H1 (cell line): Measurements from ENCODE around the gene ADGRB3. TPM values are rescaled to one million over a fixed set of nuclear protein-coding genes. Genes with fewer than 3 reads are reported as not detected.

Experiments
- CTCF ChIA-PET: fragments of 300-600 bp; sonication (Branson Sonifier 250); formaldehyde crosslinking; loops from one replicate; lab custom pipeline; 2021; ENCODE audit not compliant: partially characterized antibody; lab: Charles Lee
- POLR2A ChIA-PET: fragments of 300-600 bp; sonication (Branson Sonifier 250); formaldehyde crosslinking; loops from one replicate; lab custom pipeline; 2021; ENCODE audit warnings: inconsistent platforms; ENCODE audit not compliant: partially characterized antibody; lab: Charles Lee
- DNase-seq, 2 experiments: peaks; one replicate each; pipeline versions ENCODE4 v3.0.0 to v3.0.0-alpha.2; 2010 to 2022; ENCODE audit warnings: low spot score in 2 of 2, low read depth in 1 of 2, mixed read lengths in 1 of 2
- FAIRE-seq: peaks from 2 replicates; lab custom pipeline; 2011; peaks lifted over from hg19 to GRCh38; lab: Jason Lieb, UNC
- H2AFZ ChIP-seq: 2 replicates; pipeline ENCODE4 v1.8.1; 2012; ENCODE audit warnings: low read length, inconsistent platforms
- H2AK5ac ChIP-seq: 2 replicates; pipeline ENCODE4 v1.6.1; 2013; ENCODE audit warnings: low read depth, low read length
- H2BK120ac ChIP-seq: replicated peaks from 2 replicates; pipeline ENCODE3; 2013; ENCODE audit warnings: low read depth, low read length, inconsistent platforms
- H2BK12ac ChIP-seq: 2 replicates; pipeline ENCODE4 v1.6.1; 2013; ENCODE audit warnings: low read depth, low read length
- H2BK15ac ChIP-seq: 2 replicates; pipeline ENCODE4 v1.6.1; 2013; ENCODE audit warnings: low read length
- H2BK20ac ChIP-seq: 2 replicates; pipeline ENCODE4 v1.6.1; 2013; ENCODE audit warnings: low read length
- H2BK5ac ChIP-seq: 2 replicates; pipeline ENCODE4 v1.6.1; 2013; ENCODE audit warnings: low read depth, low read length
- H3K14ac ChIP-seq: 2 replicates; pipeline ENCODE4 v1.6.1; 2013; ENCODE audit warnings: inconsistent platforms; ENCODE audit not compliant: insufficient read length
- H3K18ac ChIP-seq: 2 replicates; pipeline ENCODE4 v1.6.1; 2013; ENCODE audit warnings: low read length; ENCODE audit errors: extremely low read depth
- H3K23ac ChIP-seq: 2 replicates; pipeline ENCODE4 v1.6.1; 2013; ENCODE audit warnings: inconsistent platforms; ENCODE audit not compliant: insufficient read length
- H3K23me2 ChIP-seq: 2 replicates; pipeline ENCODE4 v1.6.1; 2013; ENCODE audit warnings: low read depth, low read length
- H3K27ac ChIP-seq: 2 replicates; pipeline ENCODE4 v1.6.1; 2011; ENCODE audit warnings: low read depth, low read length, inconsistent platforms
- H3K27me3 ChIP-seq, 4 experiments: replicated peaks in 1 of 4; 1 replicate in 1 of 4; 2 replicates in 3 of 4; pipeline versions ENCODE4 v1.6.1 to v1.8.1; 2011 to 2013; ENCODE audit warnings: low read length in 3 of 4, mild to moderate bottlenecking in 3 of 4, inconsistent platforms in 2 of 4, mixed read lengths in 2 of 4, moderate library complexity in 1 of 4; ENCODE audit not compliant: control insufficient read depth in 3 of 4, insufficient read depth in 3 of 4; ENCODE audit errors: extremely low read depth in 1 of 4
- H3K36me3 ChIP-seq, 4 experiments: 2 replicates each; pipeline versions ENCODE4 v1.6.1 to v1.8.1; 2011 to 2013; ENCODE audit warnings: mild to moderate bottlenecking in 4 of 4, low read length in 3 of 4, moderate library complexity in 2 of 4, control low read depth in 1 of 4, inconsistent platforms in 1 of 4; ENCODE audit not compliant: insufficient read depth in 4 of 4, control insufficient read depth in 2 of 4
- H3K4ac ChIP-seq: replicated peaks from 2 replicates; pipeline ENCODE3; 2013; ENCODE audit warnings: low read length, low read depth, mixed read lengths, inconsistent platforms; ENCODE audit not compliant: insufficient read length
- H3K4me1 ChIP-seq, 4 experiments: replicated peaks in 1 of 4; 1 replicate in 1 of 4; 2 replicates in 3 of 4; pipeline versions ENCODE4 v1.6.1 to v1.8.1; 2011 to 2013; ENCODE audit warnings: low read length in 3 of 4, inconsistent platforms in 2 of 4, mixed read lengths in 1 of 4; ENCODE audit not compliant: insufficient read depth in 4 of 4, control insufficient read depth in 3 of 4
- H3K4me2 ChIP-seq, 2 experiments: 2 replicates each; pipeline versions ENCODE4 v1.6.1 to v1.8.1; 2011 to 2013; ENCODE audit warnings: low read depth in 2 of 2, low read length in 2 of 2, control low read depth in 1 of 2, inconsistent platforms in 1 of 2, mild to moderate bottlenecking in 1 of 2; ENCODE audit not compliant: insufficient read depth in 1 of 2
- H3K4me3 ChIP-seq, 4 experiments: fragments of 200-600, 300-600 bp in 1 of 4; sonication (generic), shearing (Covaris generic), sonication (Bioruptor Twin) in 1 of 4; 2 replicates each; pipeline versions ENCODE4 v1.5.1 to v1.8.1; 2011 to 2016; ENCODE audit warnings: low read length in 4 of 4, low read depth in 3 of 4, control low read depth in 2 of 4, inconsistent platforms in 2 of 4, mild to moderate bottlenecking in 2 of 4, mixed read lengths in 1 of 4, moderate library complexity in 1 of 4; ENCODE audit not compliant: insufficient read depth in 2 of 4; ENCODE audit errors: extremely low read depth in 1 of 4
- H3K56ac ChIP-seq: replicated peaks from 2 replicates; pipeline ENCODE3; 2013; ENCODE audit warnings: low read depth, mild to moderate bottlenecking, mixed read lengths, low read length, inconsistent platforms; ENCODE audit not compliant: insufficient read length
- H3K79me1 ChIP-seq: 2 replicates; pipeline ENCODE4 v1.6.1; 2013; ENCODE audit warnings: low read depth, low read length, control low read depth
- H3K79me2 ChIP-seq, 2 experiments: 2 replicates each; pipeline versions ENCODE4 v1.6.1 to v1.8.1; 2012 to 2013; ENCODE audit warnings: low read length in 2 of 2, mild to moderate bottlenecking in 2 of 2, inconsistent platforms in 1 of 2; ENCODE audit not compliant: insufficient read depth in 2 of 2, control insufficient read depth in 1 of 2
- H3K9ac ChIP-seq, 4 experiments: replicated peaks in 1 of 4; 1 replicate in 1 of 4; 2 replicates in 3 of 4; pipeline versions ENCODE4 v1.6.1 to v1.8.1; 2011 to 2013; ENCODE audit warnings: low read depth in 3 of 4, low read length in 3 of 4, control low read depth in 2 of 4, mild to moderate bottlenecking in 2 of 4, moderate library complexity in 2 of 4, inconsistent platforms in 1 of 4; ENCODE audit errors: extremely low read depth in 1 of 4
- H3K9me3 ChIP-seq, 2 experiments: 2 replicates each; pipeline versions ENCODE4 v1.6.1 to v1.8.1; 2012 to 2013; ENCODE audit warnings: mild to moderate bottlenecking in 2 of 2, moderate library complexity in 2 of 2, control low read depth in 1 of 2, inconsistent platforms in 1 of 2, low read depth in 1 of 2, low read length in 1 of 2, mixed read lengths in 1 of 2; ENCODE audit not compliant: insufficient read depth in 2 of 2
- H4K20me1 ChIP-seq, 2 experiments: replicated peaks in 1 of 2; 2 replicates each; pipeline versions ENCODE3 to v1.8.1; 2011 to 2013; ENCODE audit warnings: inconsistent platforms in 2 of 2, low read length in 2 of 2, mild to moderate bottlenecking in 1 of 2; ENCODE audit not compliant: insufficient read depth in 2 of 2, control insufficient read depth in 1 of 2
- H4K5ac ChIP-seq: 2 replicates; pipeline ENCODE4 v1.6.1; 2013; ENCODE audit warnings: low read length, low read depth, mixed read lengths, inconsistent platforms; ENCODE audit not compliant: insufficient read length
- H4K8ac ChIP-seq: 2 replicates; pipeline ENCODE4 v1.8.0; 2013; ENCODE audit warnings: mild to moderate bottlenecking, moderate library complexity, low read length, inconsistent platforms; ENCODE audit not compliant: insufficient read depth; ENCODE audit errors: extremely low read depth
- H4K91ac ChIP-seq: replicated peaks from 2 replicates; pipeline ENCODE3; 2013; ENCODE audit warnings: low read length, mixed read lengths, inconsistent platforms; ENCODE audit not compliant: insufficient read length
- BACH1 ChIP-seq: IDR thresholded peaks from 2 replicates; pipeline ENCODE4 v1.6.1; 2012; ENCODE audit warnings: low read length, improper control_type of control experiment
- CBX5 ChIP-seq: fragments of 300-800, 300-1000 bp; sonication (generic); IDR thresholded peaks from 2 replicates; pipeline ENCODE4 v1.7.1; 2016; ENCODE audit warnings: antibody characterized with exemption, low read length, low read depth
- CEBPB ChIP-seq: IDR thresholded peaks from 2 replicates; pipeline ENCODE4 v1.6.1; 2012; ENCODE audit warnings: low read depth, low read length
- HDAC2 ChIP-seq, 2 experiments: fragments of 300-600 bp in 1 of 2; sonication (generic) in 1 of 2; IDR thresholded peaks; 2 replicates each; pipeline ENCODE4 v1.6.1; 2011 to 2012; ENCODE audit warnings: low read depth in 2 of 2, low read length in 2 of 2, mild to moderate bottlenecking in 2 of 2, moderate library complexity in 2 of 2, borderline replicate concordance in 1 of 2, inconsistent platforms in 1 of 2
- MAFK ChIP-seq: IDR thresholded peaks from 2 replicates; pipeline ENCODE4 v1.6.1; 2012; ENCODE audit warnings: low read depth, mild to moderate bottlenecking, improper control_type of control experiment, low read length
- NANOG ChIP-seq: IDR thresholded peaks from 2 replicates; pipeline ENCODE4 v1.6.1; 2011; ENCODE audit warnings: low read length, low read depth, mild to moderate bottlenecking, inconsistent platforms; ENCODE audit not compliant: insufficient read depth, poor library complexity, severe bottlenecking
- POU5F1 ChIP-seq: IDR thresholded peaks from 2 replicates; pipeline ENCODE4 v1.6.1; 2011; ENCODE audit warnings: low read depth, mild to moderate bottlenecking, low read length, moderate library complexity
- SAP30 ChIP-seq: fragments of 300-600 bp; sonication (generic); IDR thresholded peaks from 2 replicates; pipeline ENCODE4 v1.7.1; 2012; ENCODE audit warnings: low read length, moderate library complexity, mild to moderate bottlenecking, inconsistent platforms; ENCODE audit not compliant: insufficient read depth, insufficient replicate concordance
- SIX5 ChIP-seq: IDR thresholded peaks from 2 replicates; pipeline ENCODE4 v1.6.1; 2011; ENCODE audit warnings: mild to moderate bottlenecking, low read depth, low read length
- SP4 ChIP-seq: IDR thresholded peaks from 2 replicates; pipeline ENCODE4 v1.6.1; 2012; ENCODE audit warnings: low read length, inconsistent platforms
- SRF ChIP-seq: IDR thresholded peaks from 2 replicates; pipeline ENCODE4 v1.6.1; 2011; ENCODE audit warnings: mild to moderate bottlenecking, low read depth, low read length, moderate library complexity
- SUZ12 ChIP-seq: fragments of 200-600 bp; sonication (generic); IDR thresholded peaks from 2 replicates; pipeline ENCODE4 v1.6.1; 2012; ENCODE audit warnings: mild to moderate bottlenecking, inconsistent platforms, low read length, moderate library complexity, mixed read lengths
- TAF1 ChIP-seq: IDR thresholded peaks from 2 replicates; pipeline ENCODE4 v1.6.1; 2011; ENCODE audit warnings: mild to moderate bottlenecking, low read depth, low read length
- TEAD4 ChIP-seq: IDR thresholded peaks from 2 replicates; pipeline ENCODE4 v1.6.1; 2012; ENCODE audit warnings: low read depth, low read length, inconsistent platforms, mixed read lengths
- WGBS, 2 experiments: shearing (Covaris generic) in 1 of 2; methylation state at CpG; one replicate each; pipeline versions ENCODE4 v1.1.6 to v1.1.7; 2013 to 2015; ENCODE audit warnings: low lambda C conversion rate in 2 of 2, mixed read lengths in 2 of 2, inconsistent platforms in 1 of 2, low coverage in 1 of 2, missing lambda C conversion rate in 1 of 2; ENCODE audit not compliant: insufficient replicate concordance in 2 of 2, insufficient coverage in 1 of 2, insufficient read length in 1 of 2; ENCODE audit errors: extremely low coverage in 1 of 2, missing lambda C conversion rate in 1 of 2; 5-methylcytosine and 5-hydroxymethylcytosine counted together
- polyA plus RNA-seq, 7 experiments: library from polyadenylated mRNA; depleted of rRNA in 3 of 7; stranded (reverse) in 5 of 7; unstranded in 2 of 7; fragments of >200 nt in 5 of 7; fragments of 200-250 nt in 2 of 7; gene quantifications; 1 replicate in 5 of 7; 2 replicates in 1 of 7; 4 replicates in 1 of 7; pipeline versions ENCODE4 v1.2.1 to v1.2.3, GENCODE V29; 2011 to 2013; ENCODE audit warnings: missing spikeins in 2 of 7, mixed read lengths in 2 of 7
- total RNA-seq: library from RNA; stranded (reverse); fragmentation: NEBNext Ultra II Directional; extraction: Animal tissue kit (Norgen Biotek cat#: 25700); gene quantifications from 2 replicates; pipeline ENCODE4 v1.2.1, GENCODE V29; 2021

ADGRB3 gene
- total and polyA plus RNA-seq, 2 of the 8 experiments (the other 6 are each of a cell fraction or from before 2014, with no cell fraction given), result 0.35 to 1.2 TPM

DNA sequence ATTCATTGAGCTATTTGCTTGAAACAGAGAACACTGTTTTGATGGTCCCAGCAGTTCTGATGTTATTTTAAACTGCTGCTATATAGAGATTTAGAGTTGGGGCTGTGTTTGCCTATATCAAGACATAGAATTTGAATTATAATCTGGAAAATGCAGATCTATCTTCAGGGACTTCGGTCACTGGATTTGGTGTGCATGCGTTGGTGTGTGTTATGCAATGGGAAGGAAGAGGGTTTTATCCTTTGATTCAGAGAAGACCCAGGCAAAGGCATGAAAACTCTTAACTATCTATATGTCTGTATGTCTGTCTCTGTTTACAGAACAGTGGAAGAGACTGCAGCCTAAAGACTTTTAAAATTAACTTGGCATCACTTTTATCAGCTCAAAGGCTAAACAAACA is 2.0 kb downstream of the ADGRB3 start:
- TF ChIP-seq MAFK (no peak), CBX5 (no peak), SP4 (no peak), TEAD4 (no peak), SRF (no peak), TAF1 (no peak), NANOG (no peak), CEBPB (no peak), SAP30 (no peak), SUZ12 (no peak), SIX5 (no peak), BACH1 (no peak), HDAC2 (IDR thresholded peaks at IDR 0.05; ENCODE audit: borderline replicate concordance in 1 of 2, low read depth in 2 of 2, low read length in 2 of 2) (no peak), POU5F1 (no peak)
- peaks cover 0 to 13% (median 8%) of the 10 kb centered on the region in 4 experiments; a peak in 5 of 7 replicates for H3K4me1 ChIP-seq
- no peak overlapping the region for H4K8ac ChIP-seq
- peaks cover 15% of the 10 kb centered on the region for H3K23me2 ChIP-seq
- H4K91ac ChIP-seq, result no peak overlapping the region
- H3K9ac ChIP-seq, result no peak overlapping the region
- H3K27me3 ChIP-seq, result peaks cover 0 to 31% (median 15%) of the 10 kb centered on the region in 4 experiments; a peak in 6 of 7 replicates
- no peak overlapping the region for H2AFZ ChIP-seq
- H2BK20ac ChIP-seq, result no peak overlapping the region
- H2BK120ac ChIP-seq, result no peak overlapping the region
- H3K36me3 ChIP-seq, result no peaks in the 10 kb centered on the region
- H2BK12ac ChIP-seq, result no peak overlapping the region
- H3K14ac ChIP-seq, result no peak overlapping the region
- WGBS, 2 experiments, result 83% methylated on average over 2 of the region's 2 CpGs; no CpG with 5 or more reads in 1 of the 2 experiments
- no peaks in the 10 kb centered on the region for H3K79me2 ChIP-seq
- no peak overlapping the region for H3K4ac ChIP-seq
- ChIA-PET POLR2A (interaction anchor here (0.6 kb wide), 3 partner anchors 21 to 347 kb away, joined by 3 read pairs; no protein-coding TSS in a partner anchor), CTCF (interaction anchor here (0.6 to 7.9 kb wide), 19 partner anchors 13 to 1476 kb away, joined by 3 to 119 read pairs (median 4); no protein-coding TSS in a partner anchor)
- no peaks in the 10 kb centered on the region for H3K9me3 ChIP-seq
- no peak overlapping the region for H2BK5ac ChIP-seq
- no peak overlapping the region for H3K27ac ChIP-seq
- no peak for FAIRE-seq
- peaks cover 0 to 4% of the 10 kb centered on the region in 2 experiments for H4K20me1 ChIP-seq
- no peak overlapping the region for H3K23ac ChIP-seq
- no peak overlapping the region for H2AK5ac ChIP-seq
- H3K4me3 ChIP-seq, result no peak overlapping the region
- H3K18ac ChIP-seq, result no peak overlapping the region
- no peak overlapping the region for H2BK15ac ChIP-seq
- DNase-seq, result no peak
- H4K5ac ChIP-seq, result no peak overlapping the region
- no peak overlapping the region for H3K56ac ChIP-seq
- H3K79me1 ChIP-seq, result no peaks in the 10 kb centered on the region
- H3K4me2 ChIP-seq, result peak overlapping the region in 1 of 2 experiments; percentile 84; a peak in 1 of 4 replicates
